ENCODE data around the gene MDM4. TPM values are rescaled to one million over a fixed set of nuclear protein-coding genes. Genes with fewer than 3 reads are reported as not detected.

Gene MDM4
- total RNA-seq, 2 experiments from 2014 or later: 120 to 282 TPM

DNA sequence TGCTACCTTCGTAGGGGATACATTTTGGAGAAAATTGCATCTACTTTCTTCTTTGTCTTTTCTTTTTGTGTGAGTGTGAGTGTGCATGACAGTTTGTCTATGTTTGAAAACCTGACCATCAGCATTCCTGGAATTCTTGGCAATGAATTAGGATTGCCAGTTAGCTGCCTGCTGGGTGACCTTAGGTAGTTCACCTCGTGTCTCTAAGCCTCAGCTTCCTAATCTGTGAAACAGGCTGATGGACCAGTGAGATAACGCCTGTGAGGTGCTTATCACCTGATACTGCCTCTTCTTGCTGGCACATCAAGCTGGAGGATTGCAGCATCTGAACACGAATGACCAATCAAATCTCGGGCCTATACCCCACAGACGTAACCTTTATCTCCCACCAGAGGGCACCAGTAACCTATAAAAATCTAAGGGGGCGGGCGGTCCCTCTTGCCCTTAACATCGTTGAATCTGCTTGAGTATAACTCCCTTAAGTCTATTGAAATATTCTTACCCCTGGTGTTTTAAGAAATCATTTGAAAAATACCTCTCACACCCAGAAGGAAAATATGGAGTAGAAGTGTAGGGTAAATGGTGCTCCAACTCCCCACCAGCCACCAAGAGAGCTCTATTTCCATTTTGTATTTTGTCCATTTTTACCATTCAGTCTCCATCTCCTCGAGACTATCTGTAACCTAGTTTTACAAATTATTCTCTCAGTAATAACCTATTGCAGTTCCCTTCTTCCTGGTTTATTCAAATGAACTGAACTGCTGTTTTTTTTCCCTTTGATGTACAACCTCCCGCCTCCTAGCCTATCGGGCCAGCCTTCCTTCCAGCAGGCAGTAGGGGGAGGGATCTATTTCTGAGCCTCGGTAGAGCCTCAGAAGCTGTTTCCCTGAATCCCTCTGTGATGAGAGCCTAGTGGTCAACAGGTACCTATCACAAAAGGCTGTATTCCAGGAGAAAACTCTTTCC, 49.7 kb downstream of the MDM4 start:
- H3K27ac ChIP-seq (ENCODE audit: low read depth, low read length, poor library complexity, severe bottlenecking): peak overlapping the region; percentile 77
- ChIA-PET CTCF (ENCODE audit: unreplicated experiment) (interaction anchor here (0.7 to 2.6 kb wide), 9 partner anchors 13 to 241 kb away, joined by 3 to 33 read pairs (median 3); no protein-coding TSS in a partner anchor), POLR2A (interaction anchor here (0.5 to 4.7 kb wide), 9 partner anchors 8 to 241 kb away, joined by 3 to 17 read pairs (median 4); partner anchors contain the start of gene MDM4)
- BruUV-seq (replicated peaks): no TSS peak
- no peaks in the 10 kb centered on the region for H4K20me1 ChIP-seq (ENCODE audit: insufficient read depth, low read length)
- DNase-seq (ENCODE audit: low spot score): peak; percentile 90
- H3K4me1 ChIP-seq (ENCODE audit: insufficient read depth, low read length, poor library complexity, severe bottlenecking): peaks cover 40% of the 10 kb centered on the region
- H3K9me2 ChIP-seq (ENCODE audit: insufficient read depth, low read length): no peaks in the 10 kb centered on the region
- H2AFZ ChIP-seq (ENCODE audit: low read length): no peak overlapping the region
- H3K4me2 ChIP-seq (ENCODE audit: low read length): peak overlapping the region; percentile 56
- no peaks in the 10 kb centered on the region for H3K79me2 ChIP-seq (ENCODE audit: insufficient read depth, low read depth, low read length)
- H3K4me3 ChIP-seq (ENCODE audit: low read depth, low read length, poor library complexity, severe bottlenecking): peak overlapping the region; percentile 10
- TF ChIP-seq, protein P1, sequence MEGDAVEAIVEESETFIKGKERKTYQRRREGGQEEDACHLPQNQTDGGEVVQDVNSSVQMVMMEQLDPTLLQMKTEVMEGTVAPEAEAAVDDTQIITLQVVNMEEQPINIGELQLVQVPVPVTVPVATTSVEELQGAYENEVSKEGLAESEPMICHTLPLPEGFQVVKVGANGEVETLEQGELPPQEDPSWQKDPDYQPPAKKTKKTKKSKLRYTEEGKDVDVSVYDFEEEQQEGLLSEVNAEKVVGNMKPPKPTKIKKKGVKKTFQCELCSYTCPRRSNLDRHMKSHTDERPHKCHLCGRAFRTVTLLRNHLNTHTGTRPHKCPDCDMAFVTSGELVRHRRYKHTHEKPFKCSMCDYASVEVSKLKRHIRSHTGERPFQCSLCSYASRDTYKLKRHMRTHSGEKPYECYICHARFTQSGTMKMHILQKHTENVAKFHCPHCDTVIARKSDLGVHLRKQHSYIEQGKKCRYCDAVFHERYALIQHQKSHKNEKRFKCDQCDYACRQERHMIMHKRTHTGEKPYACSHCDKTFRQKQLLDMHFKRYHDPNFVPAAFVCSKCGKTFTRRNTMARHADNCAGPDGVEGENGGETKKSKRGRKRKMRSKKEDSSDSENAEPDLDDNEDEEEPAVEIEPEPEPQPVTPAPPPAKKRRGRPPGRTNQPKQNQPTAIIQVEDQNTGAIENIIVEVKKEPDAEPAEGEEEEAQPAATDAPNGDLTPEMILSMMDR (conservative IDR thresholded peaks at IDR 0.05; ENCODE audit: low read length): peak; percentile 90
- TF ChIP-seq EZH2phosphoT487 (IDR thresholded peaks at IDR 0.05; ENCODE audit: borderline replicate concordance, low read depth, low read length): no peak
- intact Hi-C loops (cut with micrococcal nuclease; ENCODE audit: unreplicated experiment): loop anchor here (1.0 to 10.0 kb wide), 8 partner anchors 37 to 241 kb away; partner anchors contain the start of gene PPP1R15B
- H3K36me3 ChIP-seq (ENCODE audit: insufficient read depth, low read length): peaks cover 55% of the 10 kb centered on the region
- no peaks in the 10 kb centered on the region for H3K9me3 ChIP-seq (ENCODE audit: low read length)

DNA sequence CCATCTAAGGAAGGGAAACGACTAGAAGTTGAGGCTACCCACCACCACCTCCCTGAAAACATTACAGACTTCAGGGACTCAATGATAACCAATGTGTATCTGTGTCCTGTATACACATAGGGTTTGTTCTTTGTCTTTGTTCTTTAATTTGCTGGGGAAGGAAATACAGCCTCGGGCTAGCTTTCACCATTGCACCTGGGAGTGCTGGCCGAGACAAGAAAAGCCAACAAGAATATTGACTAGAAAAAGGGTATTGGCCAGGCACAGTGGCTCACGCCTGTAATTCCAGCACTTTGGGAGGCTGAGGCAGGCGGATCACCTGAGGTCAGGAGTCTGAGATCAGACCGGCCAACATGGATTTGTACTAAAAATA, 50.4 kb downstream of the MDM4 start:
- intact Hi-C loops (cut with micrococcal nuclease; ENCODE audit: unreplicated experiment): loop anchor here (1.0 to 10.0 kb wide), 5 partner anchors 57 to 197 kb away; partner anchors contain the start of gene PPP1R15B
- no peak overlapping the region for H3K27ac ChIP-seq (ENCODE audit: low read depth, low read length, poor library complexity, severe bottlenecking)
- no peaks in the 10 kb centered on the region for H4K20me1 ChIP-seq (ENCODE audit: insufficient read depth, low read length)
- H2AFZ ChIP-seq (ENCODE audit: low read length): no peak overlapping the region
- H3K4me2 ChIP-seq (ENCODE audit: low read length): no peak overlapping the region
- no peaks in the 10 kb centered on the region for H3K9me3 ChIP-seq (ENCODE audit: low read length)
- no TSS peak for BruUV-seq (replicated peaks)
- no peaks in the 10 kb centered on the region for H3K9me2 ChIP-seq (ENCODE audit: insufficient read depth, low read length)
- POLR2A ChIA-PET: interaction anchor here (1.6 to 4.7 kb wide), 3 partner anchors 12 to 197 kb away, joined by 6 to 17 read pairs (median 16); partner anchors contain the start of gene MDM4
- DNase-seq (ENCODE audit: low spot score): no peak
- CTCF ChIA-PET (ENCODE audit: unreplicated experiment): interaction anchor here (0.7 to 2.6 kb wide), 5 partner anchors 13 to 240 kb away, joined by 3 to 33 read pairs (median 11); no protein-coding TSS in a partner anchor
- TF ChIP-seq EZH2phosphoT487 (IDR thresholded peaks at IDR 0.05; ENCODE audit: borderline replicate concordance, low read depth, low read length): no peak
- TF ChIP-seq, protein P1 (conservative IDR thresholded peaks at IDR 0.05; ENCODE audit: low read length): no peak
- no peak overlapping the region for H3K4me3 ChIP-seq (ENCODE audit: low read depth, low read length, poor library complexity, severe bottlenecking)
- peaks cover 49% of the 10 kb centered on the region for H3K36me3 ChIP-seq (ENCODE audit: insufficient read depth, low read length)
- H3K79me2 ChIP-seq (ENCODE audit: insufficient read depth, low read depth, low read length): no peaks in the 10 kb centered on the region
- peaks cover 40% of the 10 kb centered on the region for H3K4me1 ChIP-seq (ENCODE audit: insufficient read depth, low read length, poor library complexity, severe bottlenecking)

Measured in OCI-LY7 (cell line).